Measurements from ENCODE around the gene EHBP1L1. TPM values are rescaled to one million over a fixed set of nuclear protein-coding genes. Genes with fewer than 3 reads are reported as not detected.
A peak's percentile ranks its signal among the peaks of the same experiment; 100 is the strongest.

Gene EHBP1L1
- total and polyA plus RNA-seq, 2 of the 13 experiments (the other 11 are each of a cell fraction or from before 2014, with no cell fraction given), result 8.3 to 10.6 TPM

GRCh38 chr11:65574109-65574810 is 1.6 kb upstream of the EHBP1L1 start (continued):
- TF ChIP-seq SKIL (CRISPR knock-in tag; IDR thresholded peaks at IDR 0.05; ENCODE audit: borderline replicate concordance), result peak; percentile 42; the same call in 1 of the 2 replicates
- no peak for TF ChIP-seq ZNF317 (CRISPR knock-in tag; IDR thresholded peaks at IDR 0.05)
- peak; percentile 37; the same call in 1 of the 2 replicates for TF ChIP-seq TFDP2 (CRISPR knock-in tag; IDR thresholded peaks at IDR 0.05)
- TF ChIP-seq MXI1 (IDR thresholded peaks at IDR 0.05; ENCODE audit: borderline replicate concordance, low read depth, low read length), result peak; percentile 12; the same call in 1 of the 3 replicates
- TF ChIP-seq ZNF512B (CRISPR knock-in tag; IDR thresholded peaks at IDR 0.05; ENCODE audit: borderline replicate concordance), result no peak
- no peak for TF ChIP-seq EEA1 (CRISPR knock-in tag; IDR thresholded peaks at IDR 0.05; ENCODE audit: borderline replicate concordance)
- TF ChIP-seq SRF (IDR thresholded peaks at IDR 0.05; ENCODE audit: low read depth, low read length), result no peak
- no peak for TF ChIP-seq ATAD3A (CRISPR knock-in tag; IDR thresholded peaks at IDR 0.05)
- TF ChIP-seq ZNF737 (CRISPR knock-in tag; IDR thresholded peaks at IDR 0.05; ENCODE audit: borderline replicate concordance), result no peak
- peak; percentile 64; the same call in 1 of the 2 replicates for TF ChIP-seq SP4 (CRISPR knock-in tag; IDR thresholded peaks at IDR 0.05)
- no peak for TF ChIP-seq ZNF142 (CRISPR knock-in tag; IDR thresholded peaks at IDR 0.05)
- 0 out of 2 replicates have a peak, but pooled peaks have one; percentile 31 for TF ChIP-seq ZNF614 (CRISPR knock-in tag; IDR thresholded peaks at IDR 0.05; ENCODE audit: borderline replicate concordance)
- TF ChIP-seq HIVEP1 (CRISPR knock-in tag; IDR thresholded peaks at IDR 0.05), result peak; percentile 63; the same call in 1 of the 2 replicates
- TF ChIP-seq SPEN (CRISPR knock-in tag; IDR thresholded peaks at IDR 0.05; ENCODE audit: low read depth), result 0 out of 2 replicates have a peak, but pooled peaks have one; percentile 22
- no peak for TF ChIP-seq NR3C1 (CRISPR knock-in tag; IDR thresholded peaks at IDR 0.05)
- no peak for TF ChIP-seq ZNF781 (CRISPR knock-in tag; IDR thresholded peaks at IDR 0.05; ENCODE audit: borderline replicate concordance, not compliant biosample characterization)
- TF ChIP-seq ZNF605 (CRISPR knock-in tag; IDR thresholded peaks at IDR 0.05), result no peak

All from HepG2 (cell line).